CD4-positive, alpha-beta T cell treated with Interleukin-6 at 100 ng/mL for 8 hours (primary cell): ENCODE measurements around the gene GPR146.
"Not testable (repeated sequence)": the region's sequence is repeated elsewhere in the genome, so short reads cannot be mapped to it uniquely, and the experiment has no call there.

Source experiments
- DNase-seq: peaks from one replicate; pipeline ENCODE4 v3.0.0-alpha.2; 2020; ENCODE audit warnings: mixed read lengths, low spot score

GPR146 gene

GRCh38 chr7:1058311-1058710 lies 14.0 kb downstream of the GPR146 start:
- DNase-seq = no peak

DNA sequence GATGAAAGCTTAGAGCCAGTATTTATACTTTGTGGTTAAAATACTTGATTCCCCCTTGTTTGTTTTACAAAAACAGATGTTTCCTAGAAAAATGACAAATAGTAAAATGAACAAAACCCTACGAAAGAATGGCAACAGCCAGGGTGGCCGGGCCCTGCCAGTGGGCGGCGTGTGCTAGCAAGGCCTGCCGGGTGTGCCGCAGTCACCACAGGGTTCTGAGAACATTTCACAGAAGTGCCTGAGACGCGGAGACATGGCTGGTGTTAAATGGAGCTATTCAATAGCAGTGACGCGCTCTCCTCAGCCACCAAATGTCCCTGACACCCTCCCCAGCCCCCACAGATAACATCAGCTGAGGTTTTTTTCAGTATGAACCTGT lies 14.5 kb downstream of the GPR146 start:
- DNase-seq = no peak

GRCh38 chr7:1059200-1060091 lies 15.1 kb downstream of the GPR146 start:
- DNase-seq = no peak

DNA sequence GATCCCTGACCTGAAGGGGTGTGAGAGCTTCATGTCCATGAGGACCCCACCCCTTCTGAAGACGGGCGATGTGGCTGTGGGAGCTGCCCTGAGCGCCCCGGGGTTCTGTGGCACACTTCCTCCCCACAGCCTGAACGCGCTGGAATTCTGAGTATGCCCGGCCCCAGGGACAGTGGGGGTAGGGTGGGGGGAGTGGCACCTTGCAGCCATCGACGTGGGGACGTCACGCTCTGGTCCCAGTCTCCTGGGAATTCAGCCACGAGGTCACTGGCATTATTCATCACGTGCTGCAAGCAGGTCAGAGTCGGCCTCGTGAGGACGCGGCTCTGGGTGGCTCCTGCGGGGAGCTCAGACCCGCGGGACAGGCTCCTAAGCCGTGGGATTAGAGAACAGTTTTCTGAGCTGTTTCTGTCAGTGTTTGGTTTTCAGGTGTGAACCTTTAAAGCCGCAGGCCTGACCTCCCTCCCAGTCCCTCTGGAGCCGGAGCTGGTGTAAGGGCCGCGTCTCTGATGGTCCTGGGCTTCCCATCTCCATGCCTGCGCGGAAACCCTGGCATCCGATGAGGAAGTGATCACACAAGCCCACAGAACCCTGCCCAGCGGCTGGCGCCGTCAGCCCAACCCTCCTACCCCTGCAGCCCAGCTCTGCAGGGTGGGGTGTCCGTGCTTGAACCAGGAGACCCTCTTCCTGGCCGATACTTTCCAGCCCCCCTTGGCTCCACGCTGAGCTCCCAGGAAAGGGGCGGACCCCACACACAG lies 16.1 kb downstream of the GPR146 start:
- DNase-seq = no peak

DNA sequence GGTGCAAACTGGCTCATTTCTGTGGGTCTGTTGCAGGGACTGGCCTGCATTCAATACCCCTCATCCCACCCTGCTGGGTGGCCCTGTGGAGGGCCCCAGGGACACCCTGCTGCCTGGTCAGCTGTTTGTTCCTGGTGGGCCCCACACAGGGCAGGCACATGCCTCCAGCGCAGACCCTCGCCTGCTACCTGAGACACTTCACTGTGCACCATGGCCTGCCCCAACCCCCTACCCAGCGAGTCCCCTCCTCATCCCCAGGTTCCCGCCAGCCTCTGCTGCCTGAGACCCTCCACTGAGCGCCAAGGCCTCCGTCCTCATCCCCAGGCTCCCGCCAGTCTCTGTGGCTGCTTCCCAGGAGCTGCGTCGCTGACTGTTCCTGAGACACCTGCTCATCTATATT lies 16.8 kb downstream of the GPR146 start:
- no peak for DNase-seq

DNA sequence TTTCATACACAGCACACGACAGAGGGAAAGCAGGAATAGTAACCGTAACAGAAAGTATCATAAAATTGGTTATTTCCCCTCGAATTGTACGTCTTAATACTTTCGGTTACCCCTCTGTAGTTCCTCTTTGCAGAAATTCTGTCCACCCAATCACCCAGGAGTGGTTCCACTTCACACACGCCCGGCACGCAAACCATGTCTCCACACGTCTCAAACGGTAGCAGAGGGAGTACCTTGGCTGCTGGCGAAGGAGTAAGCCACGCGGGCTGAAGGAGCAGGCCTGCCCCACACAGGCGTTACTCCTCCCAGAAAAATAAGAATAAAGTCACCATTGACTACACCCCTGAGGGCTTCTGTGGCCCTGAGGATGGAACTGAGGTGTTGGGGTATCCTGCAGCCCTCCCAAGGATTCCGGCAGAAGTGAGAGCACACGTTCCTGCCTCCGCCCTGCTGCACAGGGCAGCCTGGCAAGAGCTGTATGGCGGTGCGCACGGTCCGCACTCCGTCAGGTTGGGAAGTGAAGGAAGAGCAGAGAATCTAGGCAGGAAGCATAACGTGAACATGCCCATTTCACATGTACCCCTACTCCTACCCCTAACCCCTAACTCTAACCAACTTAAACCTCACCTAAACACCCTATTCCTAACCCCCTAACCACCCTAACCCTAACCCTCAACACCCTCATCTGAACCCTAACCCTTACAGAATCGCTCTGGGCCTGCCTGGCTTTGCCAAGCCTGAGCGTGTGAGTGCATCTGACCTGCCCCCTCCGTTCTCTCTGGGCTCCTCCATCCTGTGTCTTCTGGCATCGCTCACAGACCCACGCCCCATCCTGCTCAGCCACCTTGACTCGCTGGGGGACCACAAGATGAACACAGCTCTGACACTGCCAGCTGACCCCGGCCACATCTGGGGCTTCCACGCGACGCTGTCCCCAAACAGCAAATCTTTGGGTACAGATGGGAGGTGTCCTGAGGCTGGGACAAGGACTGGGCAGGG lies 18.2 kb downstream of the GPR146 start:
- no peak for DNase-seq

- DNase-seq = no peak
Measured at GRCh38 chr7:1063361-1063760, 19.0 kb downstream of the GPR146 start.

DNA sequence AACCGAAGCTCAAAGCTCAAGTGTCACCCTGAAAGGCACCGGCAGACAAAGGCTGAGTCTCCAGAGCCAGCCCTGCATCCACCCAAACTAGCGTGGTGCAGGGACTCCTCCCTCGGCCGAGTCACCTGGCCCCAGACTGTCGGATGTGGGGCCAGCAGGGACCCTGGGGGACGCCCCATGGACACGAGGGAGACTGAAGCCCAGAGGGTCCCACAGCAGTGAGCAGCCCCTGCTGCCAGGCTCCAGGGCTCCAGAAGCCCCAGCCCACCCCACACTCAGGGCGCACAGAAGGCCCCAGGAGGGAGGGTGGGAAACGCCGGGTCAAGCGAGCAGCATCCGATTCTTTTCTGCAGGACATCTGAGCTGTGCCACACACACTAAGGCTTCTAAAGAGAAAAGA lies 20.2 kb downstream of the GPR146 start:
- DNase-seq = no peak

DNA sequence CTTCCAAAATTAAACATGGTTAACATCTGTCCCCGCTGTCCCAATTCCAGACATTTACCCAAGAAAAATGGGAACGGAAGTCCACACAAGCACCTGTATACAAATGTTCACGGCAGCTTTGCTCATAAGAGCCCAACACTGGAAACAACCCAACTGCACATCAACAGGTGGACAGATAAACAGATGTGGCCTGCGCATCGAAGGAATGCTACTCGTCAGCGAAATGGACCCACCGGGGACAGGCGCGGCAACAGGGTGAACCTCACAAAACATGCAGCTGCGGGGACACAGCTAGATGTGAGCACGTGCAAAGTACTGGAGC lies 20.9 kb downstream of the GPR146 start:
- DNase-seq = no peak

DNA sequence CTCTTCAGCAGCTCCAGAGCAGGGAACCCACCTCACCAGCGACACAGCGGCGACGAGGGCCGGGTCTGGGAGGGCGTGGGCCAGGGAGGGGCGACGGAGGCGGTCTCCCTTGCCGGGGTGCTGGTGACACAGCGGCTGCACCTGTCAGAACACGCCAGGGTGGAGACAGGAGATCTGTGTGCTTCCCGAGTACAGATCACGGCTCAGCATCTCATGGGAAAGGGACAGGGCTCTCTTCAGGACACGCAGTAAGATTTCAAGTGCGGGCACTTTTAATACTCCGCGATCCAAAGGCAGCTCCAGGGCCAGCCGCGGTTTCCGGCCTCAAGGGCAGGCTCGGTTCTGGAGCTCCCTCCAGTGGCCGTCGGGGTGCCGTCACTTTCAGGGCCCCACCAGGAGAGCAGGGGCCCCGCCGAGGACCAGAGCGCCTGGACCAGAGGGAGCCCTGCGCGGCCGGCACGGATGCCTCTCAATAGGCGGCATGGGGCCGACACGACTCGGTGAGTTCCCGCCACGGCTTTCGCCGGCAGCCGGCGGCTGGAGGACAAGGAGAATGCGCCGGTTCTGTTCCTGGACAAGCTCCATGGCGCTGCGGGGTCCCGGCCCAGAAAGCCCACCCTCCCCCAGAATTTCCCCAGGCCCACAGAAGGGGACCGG lies 21.4 kb downstream of the GPR146 start:
- peak; percentile 83 for DNase-seq

GRCh38 chr7:1066242-1066588 lies 21.9 kb downstream of the GPR146 start:
- DNase-seq = no peak

- no peak for DNase-seq
Measured at GRCh38 chr7:1068013-1068412, 23.7 kb downstream of the GPR146 start.

GRCh38 chr7:1068619-1069018 lies 24.3 kb downstream of the GPR146 start:
- no peak for DNase-seq

DNA sequence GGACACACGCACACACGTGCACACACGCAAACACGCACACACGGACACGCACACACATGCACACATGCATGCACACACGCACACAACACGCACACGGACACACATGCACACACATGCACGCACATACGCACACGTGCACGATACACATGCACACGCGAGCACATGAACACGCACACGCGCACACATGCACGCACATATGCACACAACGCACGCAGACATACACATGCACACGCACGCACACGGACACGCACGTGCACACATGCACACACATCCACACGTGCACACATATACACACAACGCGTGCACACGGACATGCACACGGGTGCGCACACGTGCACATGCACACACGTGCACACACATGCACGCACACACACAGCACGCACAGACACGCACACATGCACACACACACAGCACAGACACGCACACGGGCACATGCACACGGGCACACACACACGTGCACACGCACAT lies 26.2 kb downstream of the GPR146 start:
- DNase-seq = no peak

DNA sequence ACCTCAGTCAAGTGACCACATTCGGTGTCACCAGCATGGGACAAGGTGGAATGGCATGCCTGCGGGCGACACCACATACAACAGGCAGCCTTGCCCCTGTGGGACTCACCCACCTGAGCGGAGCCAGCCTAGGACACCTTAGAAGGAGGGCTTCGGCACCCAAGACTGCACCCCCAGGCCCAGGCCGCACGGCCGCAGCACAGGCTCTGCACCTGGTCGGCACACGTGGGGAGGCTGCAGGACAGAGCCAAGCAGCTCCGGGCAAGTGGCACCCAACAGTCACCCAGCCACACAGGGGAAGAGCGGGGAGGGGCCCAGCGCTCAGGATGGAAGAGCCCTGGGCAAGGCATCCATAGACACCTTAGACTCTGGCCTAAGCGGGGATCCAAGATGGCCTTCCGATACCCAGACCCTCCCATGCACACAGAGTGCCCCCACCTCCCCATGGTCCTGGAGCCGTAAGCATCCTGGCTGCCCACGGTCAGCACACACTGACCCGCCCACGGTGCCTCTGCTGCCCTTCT lies 27.4 kb downstream of the GPR146 start:
- no peak for DNase-seq

DNA sequence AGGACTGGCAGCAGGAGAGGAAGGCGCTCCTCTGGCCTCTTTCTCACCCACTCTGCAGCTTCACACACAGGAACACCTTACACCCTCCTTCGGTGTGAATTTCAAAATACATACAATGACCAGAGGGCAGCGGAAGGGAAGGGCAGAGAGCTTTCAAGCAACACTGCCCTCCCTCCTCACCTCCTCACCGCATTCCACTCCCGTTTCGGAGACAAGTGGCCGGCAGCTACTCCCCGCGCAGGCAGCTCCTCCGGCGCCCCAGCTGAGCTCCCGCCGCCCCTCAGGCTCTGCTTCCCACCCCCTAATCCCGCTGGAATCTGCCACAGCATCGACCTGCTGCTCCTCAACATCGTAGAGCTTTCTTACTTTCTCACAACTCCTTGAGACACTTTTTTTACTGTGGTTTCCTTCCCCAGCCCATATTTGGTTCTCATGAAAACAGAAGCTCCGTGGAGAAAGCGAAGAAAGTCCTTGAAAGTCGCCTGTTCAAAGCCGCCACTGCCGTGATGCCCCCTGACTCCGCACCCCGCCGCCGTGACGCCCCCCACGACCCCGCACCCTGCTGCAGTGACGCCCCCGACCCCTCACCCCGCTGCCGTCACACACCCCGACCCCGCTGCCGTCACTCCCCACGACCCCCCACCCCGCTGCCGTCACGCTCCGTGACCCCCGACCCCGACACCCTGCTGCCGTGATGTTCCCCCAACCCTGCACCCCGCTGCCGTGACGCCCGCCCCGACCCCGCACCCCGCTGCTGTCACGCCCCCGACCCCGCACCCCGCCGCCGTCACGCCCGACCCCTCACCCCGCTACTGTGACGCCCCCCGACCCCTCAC lies 29.0 kb downstream of the GPR146 start:
- no peak for DNase-seq

- DNase-seq = not testable (repeated sequence)
Measured at GRCh38 chr7:1074018-1074417, 29.7 kb downstream of the GPR146 start.

DNA sequence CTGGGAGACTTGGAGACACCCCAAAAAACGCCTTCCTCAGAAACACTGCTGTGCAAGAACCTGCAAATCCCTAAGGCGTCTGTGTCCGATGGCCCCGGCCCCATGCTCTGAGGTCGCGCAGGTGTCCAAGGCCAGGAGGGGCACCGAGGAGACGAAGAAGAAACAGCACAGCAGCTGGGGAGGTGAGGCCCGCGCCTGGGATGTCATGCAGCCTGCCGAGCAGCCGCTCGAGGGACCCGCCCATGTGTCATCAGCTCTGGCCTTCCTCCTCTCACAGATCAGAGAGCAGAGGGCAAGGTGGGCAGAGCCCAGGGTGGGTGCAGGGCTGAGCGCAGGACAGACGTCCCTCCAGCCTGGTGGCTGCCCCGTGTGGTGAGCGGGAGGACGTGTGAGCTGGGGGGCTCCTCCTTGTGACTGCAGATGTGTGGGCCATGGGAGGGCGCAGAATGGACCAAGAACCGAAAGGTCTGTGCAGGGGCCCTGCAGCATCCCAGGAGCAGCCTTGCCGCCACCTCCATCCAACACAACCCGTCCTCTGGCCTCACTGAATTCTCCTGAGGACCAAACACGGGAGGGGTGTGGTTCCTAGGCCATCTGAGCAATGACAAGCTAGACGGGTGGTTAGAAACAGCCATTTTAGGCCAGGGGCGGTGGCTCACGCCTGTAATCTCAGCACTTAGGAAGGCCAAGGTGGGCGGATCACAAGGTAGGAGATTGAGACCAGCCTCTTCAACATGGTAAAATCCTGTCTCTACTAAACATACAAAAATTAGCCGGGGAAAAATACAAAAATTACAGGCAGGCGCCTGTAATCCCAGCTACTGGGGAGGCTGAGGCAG lies 30.5 kb downstream of the GPR146 start:
- no peak for DNase-seq

GRCh38 chr7:1076184-1077072 lies 32.1 kb downstream of the GPR146 start:
- DNase-seq = no peak
